Measurements from ENCODE around the gene SORCS2. TPM values are rescaled to one million over a fixed set of nuclear protein-coding genes. Genes with fewer than 3 reads are reported as not detected.

SORCS2 gene
- total RNA-seq, 1 donor from 2014 or later: 7.1 TPM

DNA sequence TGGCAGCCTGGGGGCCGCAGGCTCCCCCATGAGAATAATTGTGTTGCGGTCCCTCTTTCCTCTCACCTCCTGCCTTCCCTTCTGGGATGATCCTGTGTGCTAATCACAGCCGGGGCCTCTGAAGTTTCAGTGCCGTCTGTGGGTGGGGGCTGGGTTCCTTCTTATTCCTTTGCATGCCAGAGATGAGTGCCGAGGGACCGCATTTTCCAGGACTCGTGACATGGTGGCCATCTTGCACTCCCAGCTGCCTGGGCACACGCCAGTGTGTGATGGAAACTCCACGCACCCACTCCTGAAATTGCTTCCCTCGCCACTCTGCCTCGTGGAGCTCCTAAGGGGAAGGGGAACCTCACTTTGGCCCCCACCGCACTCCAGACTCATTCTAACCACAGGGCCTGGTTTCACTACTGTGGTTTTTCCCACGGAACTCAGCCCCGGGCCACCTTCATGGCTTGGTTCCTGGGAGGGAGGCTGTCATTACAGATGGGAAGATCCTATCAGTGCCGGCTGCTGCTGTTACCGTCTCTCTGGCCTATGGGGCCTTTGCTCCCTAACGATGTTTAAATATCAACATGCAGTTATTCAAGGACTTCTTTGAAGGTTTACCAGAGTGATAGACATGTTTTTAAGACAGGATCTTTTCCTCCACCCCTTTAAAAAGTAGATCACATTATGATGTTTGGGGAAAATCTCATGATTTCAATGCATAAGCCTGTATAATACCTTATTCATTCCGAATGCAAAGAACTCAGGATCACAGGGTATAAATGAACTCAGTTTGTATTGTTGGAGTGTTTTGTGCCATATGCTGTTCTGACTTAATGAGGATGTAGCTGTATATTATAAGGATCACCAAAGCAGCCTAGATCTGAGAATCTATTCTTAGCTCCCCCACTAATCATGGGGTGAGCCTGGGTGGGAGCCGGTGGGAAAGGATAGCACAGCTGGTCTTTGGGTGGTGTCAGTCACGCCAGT lies 89.6 kb downstream of the SORCS2 start:
- H3K27me3 Mint-ChIP-seq (ENCODE audit: low read depth): peaks cover 54% of the 10 kb centered on the region
- TF ChIP-seq, protein P1, sequence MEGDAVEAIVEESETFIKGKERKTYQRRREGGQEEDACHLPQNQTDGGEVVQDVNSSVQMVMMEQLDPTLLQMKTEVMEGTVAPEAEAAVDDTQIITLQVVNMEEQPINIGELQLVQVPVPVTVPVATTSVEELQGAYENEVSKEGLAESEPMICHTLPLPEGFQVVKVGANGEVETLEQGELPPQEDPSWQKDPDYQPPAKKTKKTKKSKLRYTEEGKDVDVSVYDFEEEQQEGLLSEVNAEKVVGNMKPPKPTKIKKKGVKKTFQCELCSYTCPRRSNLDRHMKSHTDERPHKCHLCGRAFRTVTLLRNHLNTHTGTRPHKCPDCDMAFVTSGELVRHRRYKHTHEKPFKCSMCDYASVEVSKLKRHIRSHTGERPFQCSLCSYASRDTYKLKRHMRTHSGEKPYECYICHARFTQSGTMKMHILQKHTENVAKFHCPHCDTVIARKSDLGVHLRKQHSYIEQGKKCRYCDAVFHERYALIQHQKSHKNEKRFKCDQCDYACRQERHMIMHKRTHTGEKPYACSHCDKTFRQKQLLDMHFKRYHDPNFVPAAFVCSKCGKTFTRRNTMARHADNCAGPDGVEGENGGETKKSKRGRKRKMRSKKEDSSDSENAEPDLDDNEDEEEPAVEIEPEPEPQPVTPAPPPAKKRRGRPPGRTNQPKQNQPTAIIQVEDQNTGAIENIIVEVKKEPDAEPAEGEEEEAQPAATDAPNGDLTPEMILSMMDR (IDR thresholded peaks at IDR 0.05; ENCODE audit: unreplicated experiment): no peak
- H3K9me3 Mint-ChIP-seq: no peaks in the 10 kb centered on the region
- no peak overlapping the region for H3K27ac Mint-ChIP-seq
- peaks cover 29% of the 10 kb centered on the region for H3K4me1 Mint-ChIP-seq
- no peak overlapping the region for H3K4me3 Mint-ChIP-seq
- no peaks in the 10 kb centered on the region for H3K36me3 Mint-ChIP-seq
- no peak for DNase-seq (ENCODE audit: low spot score in 2 of 2, unreplicated experiment in 2 of 2)

DNA sequence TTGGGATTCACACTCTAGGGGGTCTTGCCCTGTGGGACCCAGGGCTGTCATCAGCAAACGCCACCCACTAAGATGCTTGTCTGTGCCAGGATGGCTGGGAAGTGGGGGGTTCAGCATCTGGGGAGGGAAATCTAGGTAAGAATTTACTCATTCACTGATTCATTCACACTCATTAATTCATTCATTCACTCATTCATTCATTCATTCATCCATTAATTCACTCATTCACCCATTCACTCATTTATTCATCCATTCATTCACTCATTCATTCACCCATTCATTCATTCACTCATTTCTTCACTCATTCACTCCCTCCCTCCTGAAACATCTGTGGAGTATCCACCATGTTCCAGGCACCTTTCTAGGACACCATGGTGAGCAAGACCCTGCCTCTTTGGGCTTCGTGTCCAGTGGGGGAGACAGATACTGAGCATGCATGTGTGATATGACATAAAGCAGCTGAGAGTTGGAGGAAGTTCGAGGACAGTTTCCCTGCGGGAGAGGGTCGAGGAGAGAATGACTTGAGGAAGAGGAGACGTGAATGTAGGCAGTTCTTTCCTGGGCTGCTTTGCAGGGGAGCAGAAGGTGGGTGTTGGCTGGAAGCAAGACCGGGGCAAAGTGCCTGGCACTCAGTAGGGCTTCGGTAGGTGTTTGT lies 90.6 kb downstream of the SORCS2 start:
- H3K36me3 Mint-ChIP-seq: no peaks in the 10 kb centered on the region
- H3K4me3 Mint-ChIP-seq: no peak overlapping the region
- H3K27ac Mint-ChIP-seq: no peak overlapping the region
- H3K4me1 Mint-ChIP-seq: peaks cover 25% of the 10 kb centered on the region
- no peaks in the 10 kb centered on the region for H3K9me3 Mint-ChIP-seq
- TF ChIP-seq, protein P1 (IDR thresholded peaks at IDR 0.05; ENCODE audit: unreplicated experiment): no peak
- no peak for DNase-seq (ENCODE audit: low spot score in 2 of 2, unreplicated experiment in 2 of 2)
- H3K27me3 Mint-ChIP-seq (ENCODE audit: low read depth): peaks cover 54% of the 10 kb centered on the region

DNA sequence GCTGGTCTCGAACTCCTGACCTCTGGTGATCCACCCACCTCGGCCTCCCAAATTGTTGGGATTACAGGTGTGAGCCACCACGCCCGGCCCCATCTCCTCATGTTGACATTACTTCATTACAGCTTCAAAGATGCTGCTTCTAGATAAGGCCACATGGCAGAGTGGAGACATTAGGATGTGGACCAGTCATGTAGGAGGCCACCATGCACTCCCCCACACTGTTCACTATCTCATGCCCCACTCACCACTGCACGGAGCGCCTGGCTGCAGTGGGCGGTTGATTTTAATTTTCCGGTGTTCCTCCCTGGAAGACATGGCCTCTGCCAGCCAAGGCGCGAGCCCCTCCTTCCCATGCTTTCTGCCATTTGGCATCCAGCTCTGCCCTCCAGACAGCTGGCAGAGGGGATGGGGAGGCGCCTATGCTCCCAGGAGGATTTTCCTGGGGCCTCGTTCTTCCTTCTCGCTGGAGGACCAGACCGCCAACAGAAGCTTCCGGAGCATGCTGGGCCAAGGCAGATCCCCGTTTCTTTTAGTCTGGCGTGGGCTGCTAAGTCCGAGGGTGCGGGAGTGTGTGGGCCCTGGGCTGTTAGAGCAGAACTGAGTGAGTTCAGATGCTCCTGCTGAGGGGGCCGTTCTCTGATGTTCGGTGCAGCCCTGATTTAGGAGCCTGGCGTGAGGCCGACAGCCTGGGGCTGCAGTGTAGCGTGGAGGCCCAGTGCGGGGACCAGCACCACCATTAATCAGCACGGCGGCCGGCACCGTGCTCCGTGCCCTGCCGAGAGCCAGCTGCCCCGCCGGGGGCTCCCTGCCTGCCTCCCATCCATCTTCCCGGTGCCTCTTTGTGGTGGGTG lies 93.1 kb downstream of the SORCS2 start:
- peaks cover 25% of the 10 kb centered on the region for H3K4me1 Mint-ChIP-seq
- H3K27me3 Mint-ChIP-seq (ENCODE audit: low read depth): peaks cover 46% of the 10 kb centered on the region
- H3K36me3 Mint-ChIP-seq: no peaks in the 10 kb centered on the region
- TF ChIP-seq, protein P1 (IDR thresholded peaks at IDR 0.05; ENCODE audit: unreplicated experiment): no peak
- no peaks in the 10 kb centered on the region for H3K9me3 Mint-ChIP-seq
- DNase-seq (ENCODE audit: low spot score in 2 of 2, unreplicated experiment in 2 of 2): no peak
- H3K4me3 Mint-ChIP-seq: no peak overlapping the region
- H3K27ac Mint-ChIP-seq: no peak overlapping the region

DNA sequence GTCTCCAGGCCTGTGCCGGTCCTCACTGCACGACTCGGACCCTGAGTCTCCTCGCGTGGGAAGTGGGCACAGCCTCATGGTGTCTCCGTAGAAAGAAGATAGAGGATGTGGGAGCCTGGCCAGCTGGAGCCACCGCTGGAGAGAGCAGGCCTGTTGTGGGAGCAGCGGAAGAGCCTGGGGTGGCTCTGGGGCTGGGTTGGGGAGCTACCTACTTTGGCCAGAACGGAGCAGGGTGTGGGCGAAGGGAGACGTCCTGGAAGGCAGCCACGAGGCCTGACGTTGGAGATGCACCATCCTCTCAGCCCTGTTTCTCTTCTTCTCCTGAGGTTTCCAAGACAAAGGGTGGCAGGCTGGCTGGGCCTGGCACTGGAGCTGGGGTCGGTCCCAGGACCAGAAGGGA lies 93.8 kb downstream of the SORCS2 start:
- Mint-ChIP-seq H3K36me3 (no peaks in the 10 kb centered on the region), H3K27ac (no peak overlapping the region), H3K4me3 (no peak overlapping the region), H3K4me1 (peaks cover 18% of the 10 kb centered on the region), H3K27me3 (ENCODE audit: low read depth) (peaks cover 46% of the 10 kb centered on the region), H3K9me3 (no peaks in the 10 kb centered on the region)
- TF ChIP-seq, protein P1 (IDR thresholded peaks at IDR 0.05; ENCODE audit: unreplicated experiment): no peak
- DNase-seq (ENCODE audit: low spot score in 2 of 2, unreplicated experiment in 2 of 2): no peak

DNA sequence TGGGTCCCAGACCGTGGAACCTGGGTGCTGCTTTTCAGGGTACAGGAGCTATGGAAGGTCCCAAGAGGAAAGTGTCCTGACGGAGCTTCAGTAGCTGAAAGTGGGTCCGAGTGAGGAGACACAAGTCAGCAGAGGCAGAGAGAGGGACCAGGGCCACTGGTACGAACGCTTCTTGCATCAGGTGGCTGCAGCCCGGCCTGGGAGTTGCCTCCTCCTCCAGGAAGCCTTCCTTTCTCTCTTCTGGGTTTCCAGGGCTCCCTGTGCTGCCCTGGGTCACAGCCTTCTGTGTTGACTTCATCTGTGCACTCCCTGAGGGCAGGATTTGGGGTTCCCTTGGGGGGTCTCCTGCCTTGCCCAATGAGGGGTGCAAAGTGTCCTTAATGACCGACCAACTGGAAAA lies 94.5 kb downstream of the SORCS2 start:
- H3K36me3 Mint-ChIP-seq: no peaks in the 10 kb centered on the region
- H3K4me3 Mint-ChIP-seq: no peak overlapping the region
- no peak for DNase-seq (ENCODE audit: low spot score in 2 of 2, unreplicated experiment in 2 of 2)
- H3K27me3 Mint-ChIP-seq (ENCODE audit: low read depth): peaks cover 43% of the 10 kb centered on the region
- H3K4me1 Mint-ChIP-seq: peaks cover 11% of the 10 kb centered on the region
- H3K9me3 Mint-ChIP-seq: no peaks in the 10 kb centered on the region
- TF ChIP-seq, protein P1 (IDR thresholded peaks at IDR 0.05; ENCODE audit: unreplicated experiment): no peak
- no peak overlapping the region for H3K27ac Mint-ChIP-seq

Measured in mesothelial cell of epicardium (in vitro differentiated cells).